ENCODE measurements around the gene FXR2. TPM values are rescaled to one million over a fixed set of nuclear protein-coding genes. Genes with fewer than 3 reads are reported as not detected.

The FXR2 gene
- total and polyA plus RNA-seq, 10 of the 15 experiments (the other 5 are each of a cell fraction or from before 2014, with no cell fraction given): 1.6 to 33.3 (median 22.0) TPM

DNA sequence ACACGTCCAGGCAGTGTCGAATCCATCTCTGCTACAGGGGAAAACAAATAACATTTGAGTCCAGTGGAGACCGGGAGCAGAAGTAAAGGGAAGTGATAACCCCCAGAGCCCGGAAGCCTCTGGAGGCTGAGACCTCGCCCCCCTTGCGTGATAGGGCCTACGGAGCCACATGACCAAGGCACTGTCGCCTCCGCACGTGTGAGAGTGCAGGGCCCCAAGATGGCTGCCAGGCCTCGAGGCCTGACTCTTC lies 42.4 kb downstream of the FXR2 start (continued):
- TF ChIP-seq, protein P1, sequence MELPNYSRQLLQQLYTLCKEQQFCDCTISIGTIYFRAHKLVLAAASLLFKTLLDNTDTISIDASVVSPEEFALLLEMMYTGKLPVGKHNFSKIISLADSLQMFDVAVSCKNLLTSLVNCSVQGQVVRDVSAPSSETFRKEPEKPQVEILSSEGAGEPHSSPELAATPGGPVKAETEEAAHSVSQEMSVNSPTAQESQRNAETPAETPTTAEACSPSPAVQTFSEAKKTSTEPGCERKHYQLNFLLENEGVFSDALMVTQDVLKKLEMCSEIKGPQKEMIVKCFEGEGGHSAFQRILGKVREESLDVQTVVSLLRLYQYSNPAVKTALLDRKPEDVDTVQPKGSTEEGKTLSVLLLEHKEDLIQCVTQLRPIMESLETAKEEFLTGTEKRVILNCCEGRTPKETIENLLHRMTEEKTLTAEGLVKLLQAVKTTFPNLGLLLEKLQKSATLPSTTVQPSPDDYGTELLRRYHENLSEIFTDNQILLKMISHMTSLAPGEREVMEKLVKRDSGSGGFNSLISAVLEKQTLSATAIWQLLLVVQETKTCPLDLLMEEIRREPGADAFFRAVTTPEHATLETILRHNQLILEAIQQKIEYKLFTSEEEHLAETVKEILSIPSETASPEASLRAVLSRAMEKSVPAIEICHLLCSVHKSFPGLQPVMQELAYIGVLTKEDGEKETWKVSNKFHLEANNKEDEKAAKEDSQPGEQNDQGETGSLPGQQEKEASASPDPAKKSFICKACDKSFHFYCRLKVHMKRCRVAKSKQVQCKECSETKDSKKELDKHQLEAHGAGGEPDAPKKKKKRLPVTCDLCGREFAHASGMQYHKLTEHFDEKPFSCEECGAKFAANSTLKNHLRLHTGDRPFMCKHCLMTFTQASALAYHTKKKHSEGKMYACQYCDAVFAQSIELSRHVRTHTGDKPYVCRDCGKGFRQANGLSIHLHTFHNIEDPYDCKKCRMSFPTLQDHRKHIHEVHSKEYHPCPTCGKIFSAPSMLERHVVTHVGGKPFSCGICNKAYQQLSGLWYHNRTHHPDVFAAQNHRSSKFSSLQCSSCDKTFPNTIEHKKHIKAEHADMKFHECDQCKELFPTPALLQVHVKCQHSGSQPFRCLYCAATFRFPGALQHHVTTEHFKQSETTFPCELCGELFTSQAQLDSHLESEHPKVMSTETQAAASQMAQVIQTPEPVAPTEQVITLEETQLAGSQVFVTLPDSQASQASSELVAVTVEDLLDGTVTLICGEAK (IDR thresholded peaks at IDR 0.05; ENCODE audit: borderline replicate concordance): no peak
- no peak for TF ChIP-seq RAD21 (IDR thresholded peaks at IDR 0.05; ENCODE audit: insufficient read depth, low read depth, low read length)
- peak; percentile 99 for TF ChIP-seq MXI1 (IDR thresholded peaks at IDR 0.05; ENCODE audit: low read depth, low read length)
- TF ChIP-seq TBL1XR1 (IDR thresholded peaks at IDR 0.05; ENCODE audit: low read depth, low read length): no peak

DNA sequence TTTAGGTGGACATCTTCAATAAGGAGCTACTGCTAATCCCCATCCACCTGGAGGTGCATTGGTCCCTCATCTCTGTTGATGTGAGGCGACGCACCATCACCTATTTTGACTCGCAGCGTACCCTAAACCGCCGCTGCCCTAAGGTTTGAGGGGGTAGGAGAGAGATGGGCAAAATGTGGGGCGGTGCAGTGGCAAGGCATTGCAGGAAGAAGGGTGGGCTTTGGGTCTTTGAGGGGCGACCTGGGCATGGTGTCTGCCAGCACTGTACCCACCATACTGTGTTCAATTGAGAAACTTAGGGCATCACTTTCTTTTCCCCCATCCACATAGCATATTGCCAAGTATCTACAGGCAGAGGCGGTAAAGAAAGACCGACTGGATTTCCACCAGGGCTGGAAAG lies 44.3 kb downstream of the FXR2 start:
- CTCF ChIA-PET: interaction anchor here (0.6 to 2.9 kb wide), 5 partner anchors 10 to 214 kb away, joined by 3 to 14 read pairs (median 4); partner anchors contain the start of gene SENP3
- TF ChIP-seq, protein P2, sequence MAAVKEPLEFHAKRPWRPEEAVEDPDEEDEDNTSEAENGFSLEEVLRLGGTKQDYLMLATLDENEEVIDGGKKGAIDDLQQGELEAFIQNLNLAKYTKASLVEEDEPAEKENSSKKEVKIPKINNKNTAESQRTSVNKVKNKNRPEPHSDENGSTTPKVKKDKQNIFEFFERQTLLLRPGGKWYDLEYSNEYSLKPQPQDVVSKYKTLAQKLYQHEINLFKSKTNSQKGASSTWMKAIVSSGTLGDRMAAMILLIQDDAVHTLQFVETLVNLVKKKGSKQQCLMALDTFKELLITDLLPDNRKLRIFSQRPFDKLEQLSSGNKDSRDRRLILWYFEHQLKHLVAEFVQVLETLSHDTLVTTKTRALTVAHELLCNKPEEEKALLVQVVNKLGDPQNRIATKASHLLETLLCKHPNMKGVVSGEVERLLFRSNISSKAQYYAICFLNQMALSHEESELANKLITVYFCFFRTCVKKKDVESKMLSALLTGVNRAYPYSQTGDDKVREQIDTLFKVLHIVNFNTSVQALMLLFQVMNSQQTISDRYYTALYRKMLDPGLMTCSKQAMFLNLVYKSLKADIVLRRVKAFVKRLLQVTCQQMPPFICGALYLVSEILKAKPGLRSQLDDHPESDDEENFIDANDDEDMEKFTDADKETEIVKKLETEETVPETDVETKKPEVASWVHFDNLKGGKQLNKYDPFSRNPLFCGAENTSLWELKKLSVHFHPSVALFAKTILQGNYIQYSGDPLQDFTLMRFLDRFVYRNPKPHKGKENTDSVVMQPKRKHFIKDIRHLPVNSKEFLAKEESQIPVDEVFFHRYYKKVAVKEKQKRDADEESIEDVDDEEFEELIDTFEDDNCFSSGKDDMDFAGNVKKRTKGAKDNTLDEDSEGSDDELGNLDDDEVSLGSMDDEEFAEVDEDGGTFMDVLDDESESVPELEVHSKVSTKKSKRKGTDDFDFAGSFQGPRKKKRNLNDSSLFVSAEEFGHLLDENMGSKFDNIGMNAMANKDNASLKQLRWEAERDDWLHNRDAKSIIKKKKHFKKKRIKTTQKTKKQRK (IDR thresholded peaks at IDR 0.05; ENCODE audit: low read depth, low read length): no peak
- TF ChIP-seq CBX5 (IDR thresholded peaks at IDR 0.05; ENCODE audit: low read depth): no peak
- TF ChIP-seq, protein P3, sequence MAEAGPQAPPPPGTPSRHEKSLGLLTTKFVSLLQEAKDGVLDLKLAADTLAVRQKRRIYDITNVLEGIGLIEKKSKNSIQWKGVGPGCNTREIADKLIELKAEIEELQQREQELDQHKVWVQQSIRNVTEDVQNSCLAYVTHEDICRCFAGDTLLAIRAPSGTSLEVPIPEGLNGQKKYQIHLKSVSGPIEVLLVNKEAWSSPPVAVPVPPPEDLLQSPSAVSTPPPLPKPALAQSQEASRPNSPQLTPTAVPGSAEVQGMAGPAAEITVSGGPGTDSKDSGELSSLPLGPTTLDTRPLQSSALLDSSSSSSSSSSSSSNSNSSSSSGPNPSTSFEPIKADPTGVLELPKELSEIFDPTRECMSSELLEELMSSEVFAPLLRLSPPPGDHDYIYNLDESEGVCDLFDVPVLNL (IDR thresholded peaks at IDR 0.05; ENCODE audit: low read depth, low read length): no peak
- TF ChIP-seq, protein P4, sequence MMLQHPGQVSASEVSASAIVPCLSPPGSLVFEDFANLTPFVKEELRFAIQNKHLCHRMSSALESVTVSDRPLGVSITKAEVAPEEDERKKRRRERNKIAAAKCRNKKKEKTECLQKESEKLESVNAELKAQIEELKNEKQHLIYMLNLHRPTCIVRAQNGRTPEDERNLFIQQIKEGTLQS (IDR thresholded peaks at IDR 0.05; ENCODE audit: borderline replicate concordance, extremely low read depth, low read depth, low read length): no peak
- no peak for TF ChIP-seq SMC3 (IDR thresholded peaks at IDR 0.05; ENCODE audit: borderline replicate concordance, low read length)
- no peak for TF ChIP-seq SRF (IDR thresholded peaks at IDR 0.05; ENCODE audit: low read depth in 2 of 2, low read length in 2 of 2)
- TF ChIP-seq WRNIP1 (IDR thresholded peaks at IDR 0.05; ENCODE audit: borderline replicate concordance, low read depth, low read length): no peak

More for the DNA sequence above, 44.3 kb downstream of the FXR2 start:
- in situ Hi-C loops (cut with MboI) (loop anchor here (25.0 kb wide), 1 partner anchor 533 kb away; the partner anchor contains the start of genes SLC16A11 and SLC16A13), intact Hi-C loops (cut with micrococcal nuclease; ENCODE audit: unreplicated experiment) (loop anchor here (5.0 kb wide), 1 partner anchor 117 kb away; the partner anchor contains the start of genes TP53 and WRAP53)
- 92% methylated on average over 10 of the region's 10 CpGs for WGBS (ENCODE audit: insufficient coverage, insufficient replicate concordance, low lambda C conversion rate, missing lambda C conversion rate)
- ATAC-seq (no peak), FAIRE-seq (no peak), DNase-seq (ENCODE audit: low read depth, low spot score) (no peak)
- ChIA-PET RAD21 (ENCODE audit: unreplicated experiment) (interaction anchor here (1.0 to 2.8 kb wide), 2 partner anchors 19 to 117 kb away, joined by 3 to 8 read pairs; partner anchors contain the start of genes TP53 and WRAP53), SMC1A (ENCODE audit: uncharacterized antibody, unreplicated experiment) (interaction anchor here (0.8 to 2.1 kb wide), 4 partner anchors 10 to 57 kb away, joined by 3 to 9 read pairs (median 4); partner anchors contain the start of genes MPDU1 and SAT2), POLR2A (interaction anchor here (0.5 to 1.8 kb wide), 4 partner anchors 9 to 265 kb away, joined by 3 to 5 read pairs (median 4); partner anchors contain the start of genes CD68 and MPDU1)
- no peaks in the 10 kb centered on the region for H3K27me3 ChIP-seq (replicated peaks in 1 of 2; ENCODE audit: control insufficient read depth in 2 of 2, insufficient read depth in 2 of 2, low read length in 1 of 2)
- BruUV-seq (replicated peaks): no TSS peak
- H3K4me2 ChIP-seq (ENCODE audit: control insufficient read depth, insufficient read depth): no peak overlapping the region
- no peak overlapping the region for H3K9ac ChIP-seq (ENCODE audit: control insufficient read depth, insufficient read depth, low read length)
- no peak overlapping the region for H3K4me3 ChIP-seq
- peaks cover 13% of the 10 kb centered on the region for H4K20me1 ChIP-seq (ENCODE audit: control insufficient read depth, insufficient read depth)
- H3K27ac ChIP-seq (ENCODE audit: control insufficient read depth, insufficient read depth): no peak overlapping the region
- no peaks in the 10 kb centered on the region for H3K9me3 ChIP-seq (replicated peaks; ENCODE audit: control insufficient read depth, insufficient read depth, low read length)
- no peak overlapping the region for H2AFZ ChIP-seq (ENCODE audit: control insufficient read depth, low read depth, low read length)
- peaks cover 41% of the 10 kb centered on the region for H3K79me2 ChIP-seq (ENCODE audit: control insufficient read depth, insufficient read depth, low read length)
- H3K4me1 ChIP-seq (ENCODE audit: control insufficient read depth, insufficient read depth, low read length): peaks cover 8% of the 10 kb centered on the region
- H3K36me3 ChIP-seq (ENCODE audit: control insufficient read depth in 2 of 2, insufficient read depth in 2 of 2, low read length in 1 of 2): peaks cover 19 to 34% of the 10 kb centered on the region in 2 experiments
